Frontal cortex (tissue), 4 donors: ENCODE measurements around the gene TAP1. TPM values are rescaled to one million over a fixed set of nuclear protein-coding genes. Genes with fewer than 3 reads are reported as not detected.

Source experiments
- DNase-seq, 2 donors: peaks; one replicate each; pipeline ENCODE4 v3.0.0; 2012; ENCODE audit warnings: low spot score in 2 of 2
- FAIRE-seq: peaks from 2 replicates; lab custom pipeline; 2012; peaks lifted over from hg19 to GRCh38; lab: Jason Lieb, UNC
- total RNA-seq: library from RNA; depleted of rRNA; stranded (reverse); fragments of >200 nt; gene quantifications from one replicate; pipeline ENCODE4 v1.2.3, GENCODE V29; 2014
- donor health status: control.
- donor health status: control.
- donor health status: control.

TAP1 gene
- total RNA-seq, 1 donor from 2014 or later: 3.7 TPM

DNA sequence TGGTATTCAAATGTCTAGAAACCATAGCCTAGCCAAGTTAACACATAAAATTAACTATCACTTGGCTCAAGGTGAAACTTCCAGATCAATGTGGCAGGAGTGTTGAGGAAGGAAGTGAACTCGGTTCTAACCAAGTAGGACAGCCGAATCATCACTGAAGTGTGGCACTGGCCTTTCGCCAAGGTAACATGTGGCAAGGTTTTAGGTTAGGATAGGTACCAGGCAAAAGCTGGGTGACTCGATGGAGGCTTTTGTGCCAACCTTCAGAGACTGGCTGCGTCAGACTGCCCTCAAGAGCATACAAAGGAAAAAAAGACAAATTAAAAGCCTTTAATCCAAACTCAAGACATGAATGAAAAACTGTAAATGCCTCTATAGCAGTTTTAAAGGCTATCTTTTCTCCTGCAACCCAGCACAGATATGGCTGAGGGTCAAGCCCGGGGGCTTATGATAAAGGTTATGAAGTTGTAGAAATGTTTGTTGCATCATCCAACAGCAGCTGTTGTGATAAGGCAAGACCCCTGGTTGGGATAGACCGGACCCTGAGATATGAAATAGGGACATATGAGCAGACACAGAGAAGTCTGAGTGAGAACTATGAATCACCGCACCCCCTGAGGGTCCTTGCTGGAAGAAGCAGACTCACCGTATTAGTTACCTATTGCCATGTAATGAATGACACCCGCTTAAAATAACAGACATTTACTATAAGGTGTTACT is 12.4 kb upstream of the TAP1 start:
- FAIRE-seq (no peak), DNase-seq (no peak)

DNA sequence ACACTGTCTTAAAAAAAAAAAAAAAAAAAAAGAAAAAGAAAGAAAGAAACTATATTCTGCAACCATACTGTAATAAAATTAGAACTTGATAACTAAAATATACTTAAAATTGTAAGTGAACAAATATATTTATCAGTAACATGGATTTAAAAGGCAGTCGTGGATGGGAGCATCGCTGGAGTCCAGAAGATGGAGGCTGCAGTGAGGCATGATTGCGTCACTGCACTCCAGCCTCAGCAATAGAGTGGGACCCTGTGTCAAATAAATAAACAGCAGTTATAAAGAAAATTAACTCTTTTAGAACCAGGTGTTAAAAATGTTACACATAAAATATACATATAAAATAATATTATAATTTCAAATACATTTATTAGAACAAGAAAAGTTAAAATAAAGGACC is 9.2 kb upstream of the TAP1 start:
- no peak for DNase-seq
- peak; percentile 73 for FAIRE-seq

DNA sequence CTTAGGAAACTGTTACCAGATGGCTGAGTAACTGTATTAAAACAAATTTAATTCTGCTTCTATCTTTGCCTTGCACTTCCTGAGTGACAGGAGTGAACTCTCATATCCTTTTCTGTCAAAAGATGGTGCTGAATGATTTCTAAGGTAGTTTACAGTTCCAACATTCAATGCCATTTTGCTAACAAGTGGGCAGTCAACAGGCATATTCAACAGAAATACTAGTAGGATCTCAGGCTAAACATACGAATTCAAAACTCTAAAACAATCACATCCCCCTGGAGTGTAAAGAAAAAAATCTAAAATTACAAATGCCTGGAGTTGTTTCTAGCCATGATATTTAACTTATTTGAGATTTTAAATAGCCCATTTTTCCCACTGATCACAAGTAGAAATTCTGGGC is 7.2 kb upstream of the TAP1 start:
- FAIRE-seq: no peak

DNA sequence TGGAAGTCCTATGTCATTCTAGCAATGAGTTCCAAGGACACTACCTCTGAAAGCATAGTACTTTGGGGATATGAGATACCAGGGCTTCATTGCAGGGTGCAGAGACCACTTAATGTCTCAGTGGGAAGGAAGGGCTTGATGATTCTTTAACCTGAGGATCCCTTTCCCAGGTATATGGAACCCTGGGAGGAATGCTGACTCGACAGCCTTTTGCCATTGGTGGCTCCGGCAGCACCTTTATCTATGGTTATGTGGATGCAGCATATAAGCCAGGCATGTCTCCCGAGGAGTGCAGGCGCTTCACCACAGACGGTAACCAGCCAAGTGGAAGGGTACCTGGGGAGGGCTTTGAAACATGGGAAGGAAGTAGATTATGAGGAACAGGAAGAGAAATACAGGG is 4.7 kb upstream of the TAP1 start:
- DNase-seq (no peak), FAIRE-seq (no peak)

More for the DNA sequence above, 7.2 kb upstream of the TAP1 start:
- no peak for DNase-seq

DNA sequence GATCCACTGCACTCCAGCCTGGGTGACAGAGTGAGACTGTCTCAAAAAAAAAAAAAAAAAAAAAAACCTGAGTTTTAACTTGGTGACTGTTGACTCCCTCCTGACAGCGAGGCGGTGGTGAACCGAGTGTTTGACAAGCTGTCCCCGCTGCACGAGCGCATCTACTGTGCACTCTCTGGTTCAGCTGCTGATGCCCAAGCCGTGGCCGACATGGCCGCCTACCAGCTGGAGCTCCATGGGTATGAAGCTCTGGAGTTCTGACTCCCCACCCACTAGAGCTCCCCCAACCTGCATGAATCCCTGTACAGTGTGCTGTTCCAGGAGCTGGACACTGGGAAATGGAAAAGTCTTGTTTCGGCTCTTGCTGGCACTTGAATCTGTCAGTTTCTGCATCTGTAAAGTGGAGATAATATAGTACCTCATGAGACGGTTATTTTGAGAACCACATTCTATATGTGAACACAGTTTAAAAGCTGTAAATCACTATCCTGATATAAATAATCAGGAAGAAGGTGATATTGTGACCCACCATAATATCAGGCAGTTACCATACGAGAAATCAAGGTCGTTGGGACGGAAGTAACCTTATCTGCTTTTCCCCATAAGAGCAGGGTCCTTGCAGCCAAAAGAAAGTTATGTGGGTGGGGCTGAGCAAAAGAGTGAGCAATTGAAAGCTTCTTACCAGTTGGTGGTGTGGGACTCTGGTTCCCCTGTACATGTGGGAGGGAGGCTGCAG is 3.8 kb upstream of the TAP1 start:
- DNase-seq: no peak
- FAIRE-seq: no peak

GRCh38 chr6:32855467-32856174 is 2.1 kb upstream of the TAP1 start:
- DNase-seq (no peak), FAIRE-seq (no peak)

DNA sequence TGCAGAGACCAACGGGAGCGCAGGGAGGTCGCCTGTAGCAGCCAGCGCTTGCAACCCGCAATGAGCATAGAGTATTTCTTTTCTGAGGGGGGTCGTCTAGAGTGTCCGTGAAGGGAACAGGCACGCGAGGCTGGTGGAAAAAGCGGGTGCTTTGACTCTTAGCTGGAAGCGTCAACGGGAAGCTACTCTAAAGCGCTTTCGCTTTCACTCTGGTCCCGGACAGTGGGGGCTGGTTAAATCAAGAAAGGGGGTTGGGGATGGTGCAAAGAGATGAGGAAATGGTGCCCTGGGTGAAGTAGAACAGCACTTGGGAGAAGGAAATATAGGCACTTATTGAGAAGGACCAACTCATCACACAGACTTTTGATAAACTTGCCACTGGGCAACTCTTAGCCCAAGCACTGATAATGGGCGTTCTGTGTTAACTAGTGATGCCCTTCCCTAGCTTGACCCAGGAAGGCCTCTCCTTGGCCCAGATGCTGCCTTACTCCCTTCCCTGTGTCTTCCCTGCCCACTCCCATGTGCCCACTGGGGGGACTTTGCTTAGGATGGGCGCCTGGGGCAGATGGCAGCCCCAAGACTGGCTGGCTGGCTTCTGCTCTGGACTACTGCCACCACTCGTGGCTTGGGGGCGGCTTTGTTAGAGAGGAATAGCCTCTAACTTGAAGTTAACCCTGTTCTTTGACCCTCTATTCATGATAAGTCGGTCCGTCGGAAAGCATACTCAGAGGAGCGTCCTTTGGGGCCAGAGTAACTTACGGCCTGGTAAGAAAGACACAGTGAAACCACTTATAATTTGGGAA is 1.1 kb upstream of the TAP1 start:
- DNase-seq (peak; percentile 36 to 54), FAIRE-seq (no peak)

- FAIRE-seq (no peak), DNase-seq (peak; percentile 48)
Measured at GRCh38 chr6:32852844-32853540, 512 bp downstream of the TAP1 start.

DNA sequence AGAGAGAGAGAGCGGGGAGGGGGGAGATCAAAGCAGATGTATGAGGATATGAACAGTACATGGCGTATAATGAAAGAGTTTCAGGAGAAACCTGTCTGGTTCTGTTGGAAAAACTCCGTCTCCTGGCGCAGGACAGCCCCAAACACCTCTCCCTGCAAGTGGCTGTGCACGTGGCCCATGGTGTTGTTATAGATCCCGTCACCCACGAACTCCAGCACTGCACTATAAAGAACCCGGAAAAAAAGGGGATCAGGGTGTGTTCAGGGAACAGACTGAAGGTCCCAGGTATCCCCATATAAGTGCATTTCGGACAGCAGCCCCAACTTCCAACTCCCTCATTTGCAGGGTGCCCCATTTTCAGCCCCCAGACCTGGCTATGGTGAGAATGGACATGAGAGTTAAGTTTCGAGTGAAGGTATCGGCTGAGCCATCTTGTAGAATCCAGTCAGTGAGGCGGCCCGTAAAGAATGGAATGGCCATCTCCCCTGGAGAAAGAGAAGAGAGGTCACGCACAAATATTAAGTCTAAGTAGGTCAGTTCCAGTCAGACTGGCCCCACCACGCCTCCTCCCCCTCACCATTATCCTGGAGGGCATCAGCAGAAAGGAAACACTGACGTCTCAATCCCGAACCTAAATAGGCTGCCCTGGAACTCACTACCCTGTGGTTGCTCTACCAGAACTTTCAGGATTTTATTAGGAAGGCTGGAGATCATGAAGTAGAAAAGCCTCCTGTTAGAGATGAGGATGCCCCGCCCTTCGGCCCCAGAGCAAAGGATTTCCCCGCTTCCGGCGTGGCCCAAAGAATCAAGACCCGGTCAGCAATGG is 1.3 kb downstream of the TAP1 start:
- FAIRE-seq (no peak), DNase-seq (peak in 1 of 2 donors; percentile 38)

DNA sequence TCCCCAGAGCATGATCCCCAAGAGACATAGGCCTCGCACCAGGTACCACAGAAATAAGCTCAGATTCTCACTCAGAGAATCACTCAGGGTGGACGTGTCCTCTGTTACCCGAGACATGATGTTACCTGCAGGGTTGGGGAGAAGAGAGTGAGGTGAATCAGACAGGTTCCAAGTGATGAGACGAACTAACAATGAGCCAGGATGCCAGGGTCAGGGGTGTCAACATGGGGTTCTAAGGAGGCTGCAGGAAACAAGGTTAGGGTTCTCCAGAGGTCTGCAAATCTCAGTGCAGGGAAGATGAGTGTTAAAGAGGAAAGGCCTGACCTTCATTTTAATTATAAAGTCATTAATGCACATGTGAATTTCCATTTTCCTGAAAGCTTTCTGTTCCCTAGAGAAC is 2.5 kb downstream of the TAP1 start:
- no peak for DNase-seq
- no peak for FAIRE-seq

DNA sequence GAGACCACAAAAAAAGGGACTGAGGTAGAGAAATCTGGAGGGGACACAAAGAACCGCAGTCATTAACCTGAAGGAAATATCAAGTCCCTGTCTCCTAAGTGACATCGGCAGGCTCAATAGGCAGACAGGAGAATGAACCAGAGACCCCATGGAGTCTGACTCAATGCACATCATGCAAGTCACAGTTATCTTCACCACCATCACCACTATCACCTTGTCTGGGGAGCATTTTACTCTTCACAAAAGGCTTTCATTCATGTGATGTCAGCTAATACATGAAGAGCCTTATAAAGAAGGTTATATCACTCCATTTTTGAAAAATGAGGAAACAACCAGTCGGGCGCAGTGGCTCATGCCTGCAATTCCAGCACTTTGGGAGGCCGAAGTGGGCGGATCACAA is 4.4 kb downstream of the TAP1 start:
- DNase-seq: no peak

DNA sequence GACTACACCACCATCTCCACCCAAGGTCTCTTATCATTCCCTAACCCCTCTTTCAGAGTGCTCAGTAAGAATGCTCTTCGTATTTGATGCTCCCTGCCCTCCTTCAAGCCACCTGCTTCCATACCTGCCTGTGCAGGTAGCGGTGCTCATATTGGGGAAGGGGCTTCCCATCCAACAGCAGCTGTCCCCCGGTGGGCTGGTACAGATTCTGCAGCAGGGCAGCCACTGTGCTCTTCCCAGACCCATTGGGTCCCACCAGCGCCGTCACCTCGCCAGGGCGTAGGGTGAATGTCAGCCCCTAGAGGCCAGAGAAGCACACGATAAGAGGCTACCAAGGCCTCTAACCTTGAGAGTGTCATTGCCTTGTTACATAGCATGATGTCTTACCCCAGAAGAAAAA is 5.7 kb downstream of the TAP1 start:
- FAIRE-seq (no peak), DNase-seq (no peak)

More for the DNA sequence above, 4.4 kb downstream of the TAP1 start:
- FAIRE-seq: no peak

DNA sequence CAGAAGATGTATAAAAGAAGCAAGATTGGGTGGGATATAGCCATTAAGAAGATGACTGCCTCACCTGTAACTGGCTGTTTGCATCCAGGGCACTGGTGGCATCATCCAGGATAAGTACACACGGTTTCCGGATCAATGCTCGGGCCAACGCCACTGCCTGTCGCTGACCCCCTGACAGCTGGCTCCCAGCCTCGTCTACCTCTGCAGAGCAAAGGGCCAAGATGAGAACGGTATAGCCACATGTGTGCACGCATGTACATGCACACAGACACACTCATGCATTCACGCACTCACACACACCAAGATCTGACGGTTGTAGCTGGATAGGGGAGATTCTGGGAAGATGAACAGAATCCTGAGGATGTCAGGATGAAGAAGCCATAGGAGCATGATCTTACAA is 6.5 kb downstream of the TAP1 start:
- no peak for DNase-seq
- FAIRE-seq: no peak

DNA sequence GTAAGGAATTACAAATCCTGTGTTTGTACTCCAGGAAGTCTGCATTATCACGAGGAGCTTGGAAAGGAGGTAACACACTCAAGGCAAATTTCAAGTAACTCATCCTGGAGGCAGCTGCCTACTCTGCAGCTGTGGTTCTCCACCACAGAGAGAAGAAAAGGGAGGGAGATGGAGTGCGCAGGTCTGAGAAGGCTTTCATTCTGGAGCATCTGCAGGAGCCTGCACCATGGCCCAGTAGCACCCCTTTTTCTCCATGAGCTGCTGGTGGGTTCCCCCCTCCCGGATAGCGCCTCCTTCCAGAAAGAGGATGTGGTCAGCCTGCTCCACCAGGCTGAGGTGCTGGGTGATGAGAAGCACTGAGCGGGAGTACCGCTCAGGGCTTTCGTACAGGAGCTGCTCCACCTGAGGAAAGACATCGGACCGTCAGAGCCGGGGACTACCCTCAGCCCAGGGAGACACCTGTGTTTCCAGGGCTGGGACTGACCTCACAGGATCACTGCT is 8.1 kb downstream of the TAP1 start:
- no peak for FAIRE-seq
- no peak for DNase-seq

GRCh38 chr6:32844839-32845383 is 8.6 kb downstream of the TAP1 start:
- FAIRE-seq (no peak), DNase-seq (no peak)

- DNase-seq (peak; percentile 72 to 93), FAIRE-seq (no peak)
Measured at GRCh38 chr6:32843979-32844838, 9.3 kb downstream of the TAP1 start, which contains the start of gene PSMB8. Gene PSMB8, minus strand, starts transcription at chr6:32844047. Its CDS starts 51 bp downstream, at chr6:32843996.

DNA sequence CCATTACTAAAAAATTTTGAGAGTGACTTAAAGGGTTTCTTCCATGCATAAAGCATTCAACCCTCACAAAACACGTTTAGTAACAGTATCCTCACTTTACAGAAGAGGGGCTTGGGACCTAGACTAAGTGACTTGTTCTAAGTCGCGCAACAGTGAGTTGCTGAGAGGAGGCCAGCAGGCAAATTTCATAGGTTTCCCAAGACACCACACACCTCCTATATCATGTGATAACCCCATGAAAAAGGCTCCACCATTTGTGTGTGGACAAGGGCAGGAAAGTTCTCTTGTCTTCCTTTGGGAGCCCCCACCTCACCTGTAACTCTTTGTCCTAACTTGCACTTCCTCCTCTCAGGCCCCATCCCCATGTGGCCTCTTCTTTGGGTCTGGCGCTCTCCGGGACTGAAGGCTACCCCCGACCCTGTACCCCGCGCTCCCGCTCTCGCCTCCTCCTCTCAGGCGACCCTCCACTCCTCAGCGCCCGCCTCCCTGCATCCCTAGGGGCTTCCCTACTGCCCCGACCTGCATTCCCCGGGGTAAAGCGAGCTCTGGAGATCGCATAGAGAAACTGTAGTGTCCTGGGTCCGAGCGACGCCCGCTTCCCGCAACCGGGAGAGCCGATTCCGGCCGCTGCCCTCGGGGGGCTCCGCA is 10.0 kb downstream of the TAP1 start:
- FAIRE-seq: no peak
- no peak for DNase-seq
